Measurements from ENCODE around the gene KRT86. TPM values are rescaled to one million over a fixed set of nuclear protein-coding genes. Genes with fewer than 3 reads are reported as not detected.
A peak's percentile ranks its signal among the peaks of the same experiment; 100 is the strongest.
"Not testable (repeated sequence)": the region's sequence is repeated elsewhere in the genome, so short reads cannot be mapped to it uniquely, and the experiment has no call there.

Gene KRT86
- polyA plus RNA-seq, 3 donors = not detected

DNA sequence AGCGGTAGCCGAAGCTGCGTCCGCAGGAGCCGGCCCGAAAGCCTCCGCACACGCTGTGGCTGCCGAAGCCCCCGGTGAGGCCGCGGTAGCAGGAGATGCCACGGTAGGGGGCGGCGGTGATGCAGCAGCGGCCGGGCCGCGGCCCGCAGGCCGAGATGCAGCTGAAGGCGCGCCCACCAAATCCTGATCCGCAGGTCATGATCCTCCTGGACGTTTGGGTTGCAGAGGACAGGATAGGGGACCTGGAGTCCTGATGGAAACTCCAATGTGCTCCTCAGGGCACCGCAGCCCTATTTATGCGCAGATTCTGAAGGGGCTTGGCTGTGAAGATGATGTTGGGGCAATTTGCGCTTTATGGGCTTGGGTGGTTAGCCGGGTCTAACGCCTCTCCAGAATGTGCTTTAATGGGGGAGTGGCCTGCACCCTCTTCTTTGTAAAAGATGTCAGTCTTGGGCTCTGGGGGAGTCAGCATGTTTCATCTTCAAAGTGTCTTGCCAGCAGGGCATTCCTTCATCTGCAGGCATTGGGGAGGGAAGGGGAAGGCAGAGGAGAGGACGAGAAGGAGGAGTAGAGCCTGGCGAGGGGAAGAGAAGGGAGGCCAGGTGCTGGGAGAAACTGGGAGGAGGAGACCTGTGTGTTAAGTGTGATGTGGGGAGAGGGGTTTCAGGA is 17.0 kb downstream of the KRT86 start, which contains the start of gene KRT81:
Gene KRT81 (minus strand): TSS at position 268 of the 669 bp plus-strand sequence. CDS start 69 bp downstream, at position 199.
- no peak for DNase-seq

DNA sequence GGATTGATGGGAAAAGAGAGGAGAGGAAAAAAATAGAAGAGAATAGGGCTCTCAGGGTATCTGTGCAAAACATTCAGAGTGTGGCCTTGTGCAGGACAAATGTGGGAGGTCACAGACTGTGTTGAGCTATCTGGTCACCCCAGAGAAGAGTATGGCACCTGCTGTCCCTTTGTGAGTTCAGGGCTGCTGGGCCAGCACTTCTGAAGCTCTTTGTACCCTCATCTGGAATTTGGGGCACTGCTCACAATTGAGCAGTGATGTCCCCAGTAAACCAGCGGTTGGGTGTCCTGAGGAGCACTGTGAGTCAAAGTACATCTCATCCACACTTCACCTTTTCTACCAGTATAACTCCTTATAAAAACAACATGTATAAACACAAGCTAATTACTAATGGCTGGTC is 19.5 kb downstream of the KRT86 start:
- no peak for DNase-seq

DNA sequence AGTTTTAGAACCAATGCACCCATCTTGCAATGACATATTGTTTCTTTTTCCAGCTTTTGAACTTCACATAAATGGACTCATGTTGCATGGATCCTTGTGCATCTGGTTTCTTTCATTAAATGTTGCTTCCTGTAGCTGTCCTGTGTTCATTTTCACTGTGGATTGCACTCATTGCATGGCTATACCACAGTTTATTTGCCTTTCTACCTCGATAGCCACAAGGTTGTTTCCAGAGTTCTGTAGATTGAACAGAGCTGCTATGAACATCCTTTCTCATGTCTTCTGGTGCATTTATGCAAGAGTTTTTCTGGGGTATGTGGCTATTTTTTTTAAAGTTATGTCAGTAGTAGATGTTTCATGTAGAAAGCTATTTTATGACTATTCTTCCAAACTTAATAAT is 20.4 kb downstream of the KRT86 start:
- no peak for DNase-seq

DNA sequence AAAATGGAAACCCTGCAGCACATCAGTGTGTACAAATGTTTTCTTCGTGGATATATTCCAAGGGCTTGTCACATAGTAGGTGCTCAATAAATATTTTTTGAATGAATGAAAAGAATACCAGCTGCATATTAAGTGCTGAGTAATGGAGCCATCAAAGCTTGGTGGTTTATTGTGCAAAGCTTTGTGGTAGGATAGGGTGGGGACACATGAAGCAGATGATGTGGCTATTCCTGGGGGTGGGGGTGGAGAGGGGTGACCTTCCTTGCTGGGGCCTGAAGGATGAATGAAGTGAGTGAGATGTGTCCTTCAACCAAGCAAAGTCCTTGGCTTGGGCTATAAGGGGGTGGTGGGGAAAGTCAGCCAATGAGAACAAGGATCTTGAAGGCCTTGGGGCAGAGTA is 21.2 kb downstream of the KRT86 start:
- no peak for DNase-seq

DNA sequence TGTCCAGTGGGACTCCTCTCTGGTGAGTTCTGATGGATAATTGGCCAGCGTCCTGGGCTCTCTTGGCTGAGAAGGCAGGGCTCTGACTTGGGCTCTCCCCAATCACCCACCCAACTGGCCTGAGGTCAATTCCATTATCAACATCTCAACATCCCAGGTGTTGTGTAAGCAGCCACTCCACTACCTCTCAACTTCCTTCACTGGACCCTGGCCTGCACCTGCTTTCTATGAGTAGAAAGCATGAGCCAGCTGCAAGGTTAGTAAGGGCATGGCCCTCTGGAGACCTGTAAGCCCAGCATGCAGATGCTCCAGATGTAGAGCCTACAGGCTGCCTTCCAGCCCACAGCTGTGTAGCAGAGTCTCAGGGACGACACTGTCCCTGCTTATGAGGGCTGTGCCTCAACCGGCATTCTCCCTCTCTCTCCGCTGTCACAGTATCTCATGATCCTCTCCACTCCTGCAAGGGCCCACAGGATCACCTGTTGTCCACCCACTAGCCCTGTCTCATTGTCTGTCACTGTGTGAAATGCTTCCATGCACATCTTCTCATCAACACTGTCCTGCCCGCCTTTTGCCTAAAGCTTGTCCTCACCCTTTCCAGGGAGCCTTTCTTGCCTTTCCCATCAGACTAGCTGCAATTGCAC is 22.2 kb downstream of the KRT86 start:
- DNase-seq = no peak

DNA sequence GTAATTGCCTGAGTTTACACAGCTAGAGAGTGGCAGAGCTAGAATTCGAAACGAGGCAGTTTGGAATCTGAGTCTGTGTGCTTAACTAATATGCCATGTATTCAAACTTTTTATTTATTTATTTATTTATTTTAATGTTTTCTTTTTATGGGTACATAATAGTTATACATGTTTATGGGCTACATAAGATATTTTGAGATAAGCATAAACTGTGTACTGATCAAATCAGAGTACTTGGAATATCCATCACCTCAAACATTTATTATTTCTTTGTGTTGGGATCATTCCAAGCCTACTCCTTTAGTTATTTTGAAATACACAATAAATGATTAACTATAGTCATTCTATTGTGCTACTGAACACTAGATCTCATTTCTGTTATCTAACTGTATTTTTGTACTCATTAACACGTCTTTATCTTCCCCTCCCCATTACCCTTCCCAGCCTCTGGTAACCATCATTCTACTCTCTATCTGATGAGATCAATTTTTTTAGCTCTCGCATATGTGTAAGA is 24.3 kb downstream of the KRT86 start:
- DNase-seq = no peak

DNA sequence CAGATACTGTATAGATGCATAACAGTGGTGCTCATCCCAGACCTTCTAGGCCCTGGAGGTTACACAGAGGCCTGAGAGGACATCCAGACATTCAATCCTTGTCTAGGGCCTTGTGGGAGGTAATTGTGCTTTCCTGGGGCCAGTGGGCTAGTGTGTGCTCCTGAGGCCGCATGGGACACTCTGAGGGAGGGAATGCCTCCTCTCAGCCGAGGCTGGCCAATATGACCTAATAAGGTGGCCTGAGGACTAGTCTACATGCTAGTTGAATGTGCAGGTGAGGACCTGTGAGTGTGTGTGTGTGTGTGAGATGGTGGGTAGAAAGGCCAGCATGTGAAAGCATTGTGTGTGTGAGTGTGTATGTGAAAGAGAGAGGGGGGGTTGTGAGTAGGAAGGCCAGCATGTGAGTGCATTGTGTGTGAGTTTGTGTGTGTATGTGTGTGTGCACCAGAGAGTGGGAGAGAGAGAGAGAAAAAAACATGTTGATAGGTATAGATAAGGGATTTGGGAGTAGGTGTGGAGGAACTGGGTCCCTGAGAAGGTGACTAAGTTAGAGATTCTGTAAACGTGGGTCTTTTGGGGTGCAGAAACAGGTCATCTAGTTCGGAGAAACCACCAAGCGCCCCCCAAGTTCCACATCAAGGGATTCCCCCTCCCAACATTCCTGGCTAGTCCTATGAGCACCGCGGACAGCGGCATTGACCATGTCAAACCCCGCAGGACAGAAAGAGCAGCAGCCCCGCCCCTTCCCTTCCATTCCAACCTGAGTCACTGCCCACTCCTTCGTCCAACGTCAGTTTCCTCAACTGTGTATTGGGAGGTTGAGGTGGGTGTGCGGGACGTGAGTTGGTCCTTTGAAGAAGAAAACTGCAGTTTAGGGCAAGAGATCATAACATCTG is 26.6 kb downstream of the KRT86 start:
- no peak for DNase-seq

DNA sequence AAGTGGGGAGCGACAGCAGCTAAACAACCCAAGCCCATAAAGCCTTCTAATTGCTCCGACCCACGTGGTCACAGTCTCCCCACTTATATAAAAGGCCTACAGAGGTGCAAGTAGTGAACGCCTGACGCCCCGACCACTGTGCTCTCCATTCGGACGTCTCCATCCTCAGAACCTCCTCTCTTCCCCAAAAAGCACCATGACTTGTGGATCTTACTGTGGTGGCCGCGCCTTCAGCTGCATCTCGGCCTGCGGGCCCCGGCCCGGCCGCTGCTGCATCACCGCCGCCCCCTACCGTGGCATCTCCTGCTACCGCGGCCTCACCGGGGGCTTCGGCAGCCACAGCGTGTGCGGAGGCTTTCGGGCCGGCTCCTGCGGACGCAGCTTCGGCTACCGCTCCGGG is 27.3 kb downstream of the KRT86 start:
- DNase-seq = not testable (repeated sequence)

DNA sequence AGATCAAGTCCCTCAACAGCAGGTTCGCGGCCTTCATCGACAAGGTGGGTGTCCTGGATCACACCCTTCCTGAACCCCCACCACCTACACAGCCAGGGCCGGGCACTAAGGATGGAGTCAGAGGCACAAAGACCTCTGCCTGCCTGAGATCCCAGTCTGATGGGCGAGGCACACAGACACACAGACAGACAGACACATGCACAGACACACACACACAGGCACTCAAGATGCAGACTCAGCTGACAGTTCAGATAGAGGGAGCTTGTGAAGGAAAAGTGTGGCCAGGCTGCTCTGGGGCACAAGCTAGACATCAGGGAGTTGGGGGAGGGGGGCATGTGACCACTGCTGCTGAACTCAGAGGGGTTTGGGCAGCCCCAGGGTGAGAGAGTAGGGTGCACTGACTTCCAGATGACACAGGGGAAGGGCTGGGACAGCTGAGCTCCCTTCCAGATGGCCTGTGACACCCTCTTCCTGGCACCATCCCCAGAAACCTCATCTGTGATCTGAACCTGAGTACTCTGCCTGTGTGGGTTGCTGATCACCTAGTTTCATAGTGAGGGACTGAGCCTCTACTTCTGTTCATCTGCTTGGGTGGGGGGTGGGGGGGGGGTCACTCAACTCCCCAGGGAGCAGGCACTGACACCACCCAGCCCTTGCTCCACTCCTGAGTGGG is 27.9 kb downstream of the KRT86 start:
- not testable (repeated sequence) for DNase-seq

DNA sequence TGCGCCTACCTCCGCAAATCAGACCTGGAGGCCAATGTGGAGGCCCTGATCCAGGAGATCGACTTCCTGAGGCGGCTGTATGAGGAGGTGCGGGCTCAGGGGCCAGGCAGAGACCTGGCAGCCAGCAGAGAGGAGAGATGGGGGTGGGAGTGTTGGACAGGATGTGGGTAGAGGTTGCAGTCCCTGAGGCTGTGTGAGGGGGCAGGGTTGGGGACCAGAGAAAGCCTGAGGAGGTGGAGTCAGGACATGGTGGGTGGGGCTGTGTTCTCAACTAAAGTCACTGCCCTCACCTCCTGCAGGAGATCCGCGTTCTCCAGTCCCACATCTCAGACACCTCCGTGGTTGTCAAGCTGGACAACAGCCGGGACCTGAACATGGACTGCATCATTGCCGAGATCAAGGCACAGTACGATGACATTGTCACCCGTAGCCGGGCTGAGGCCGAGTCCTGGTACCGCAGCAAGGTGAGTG is 30.5 kb downstream of the KRT86 start:
- DNase-seq = not testable (repeated sequence)

DNA sequence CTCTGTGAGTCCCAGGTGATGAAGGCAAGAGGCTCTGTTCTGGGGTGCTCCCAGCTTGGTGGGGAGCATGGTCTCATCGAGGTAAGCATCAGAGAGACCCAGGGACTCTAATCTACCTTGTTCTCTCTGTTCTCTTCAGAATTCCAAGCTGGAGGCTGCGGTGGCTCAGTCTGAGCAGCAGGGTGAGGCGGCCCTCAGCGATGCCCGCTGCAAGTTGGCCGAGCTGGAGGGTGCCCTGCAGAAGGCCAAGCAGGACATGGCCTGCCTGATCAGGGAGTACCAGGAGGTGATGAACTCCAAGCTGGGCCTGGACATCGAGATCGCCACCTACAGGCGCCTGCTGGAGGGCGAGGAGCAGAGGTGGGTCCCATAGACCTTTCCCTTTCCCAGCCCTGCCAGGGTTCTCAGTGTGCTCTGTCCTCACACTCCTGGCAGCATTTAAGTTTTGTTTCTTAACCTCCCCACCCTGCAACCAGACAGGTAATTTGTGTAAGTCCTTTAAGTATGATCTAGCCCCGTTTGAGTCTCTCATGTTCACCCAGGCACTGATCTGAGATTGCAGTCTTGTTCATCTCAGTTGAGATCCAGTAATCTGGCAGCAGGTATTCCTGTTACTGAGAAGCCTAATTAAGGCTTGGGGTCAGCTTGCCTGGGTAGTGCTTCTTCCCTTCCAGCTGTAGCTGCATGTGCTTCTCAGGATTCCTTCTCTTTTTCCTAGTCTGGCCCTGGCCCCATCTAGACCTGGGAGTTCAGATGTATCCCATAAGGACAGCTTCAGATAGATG is 31.7 kb downstream of the KRT86 start:
- DNase-seq = no peak

DNA sequence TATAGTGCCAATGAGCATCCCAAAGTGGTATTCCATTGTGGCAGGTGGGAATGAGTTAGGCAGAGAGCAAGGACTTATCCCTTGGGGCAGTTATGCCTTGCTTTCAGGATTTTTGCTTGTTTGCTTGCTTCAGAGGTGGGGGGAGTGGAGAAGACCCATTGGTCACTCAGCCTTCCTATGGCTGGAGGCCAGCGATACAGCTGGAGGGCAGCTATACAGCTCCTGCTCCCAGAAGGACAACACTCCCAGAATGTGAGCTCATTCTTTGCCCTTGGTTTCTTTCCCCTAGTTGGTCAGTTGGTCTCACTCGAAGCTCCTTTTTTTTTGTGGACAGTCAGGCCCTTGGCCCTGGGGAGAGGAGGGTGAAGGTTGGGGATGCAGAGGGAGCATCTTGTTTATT is 32.3 kb downstream of the KRT86 start:
- DNase-seq = no peak

DNA sequence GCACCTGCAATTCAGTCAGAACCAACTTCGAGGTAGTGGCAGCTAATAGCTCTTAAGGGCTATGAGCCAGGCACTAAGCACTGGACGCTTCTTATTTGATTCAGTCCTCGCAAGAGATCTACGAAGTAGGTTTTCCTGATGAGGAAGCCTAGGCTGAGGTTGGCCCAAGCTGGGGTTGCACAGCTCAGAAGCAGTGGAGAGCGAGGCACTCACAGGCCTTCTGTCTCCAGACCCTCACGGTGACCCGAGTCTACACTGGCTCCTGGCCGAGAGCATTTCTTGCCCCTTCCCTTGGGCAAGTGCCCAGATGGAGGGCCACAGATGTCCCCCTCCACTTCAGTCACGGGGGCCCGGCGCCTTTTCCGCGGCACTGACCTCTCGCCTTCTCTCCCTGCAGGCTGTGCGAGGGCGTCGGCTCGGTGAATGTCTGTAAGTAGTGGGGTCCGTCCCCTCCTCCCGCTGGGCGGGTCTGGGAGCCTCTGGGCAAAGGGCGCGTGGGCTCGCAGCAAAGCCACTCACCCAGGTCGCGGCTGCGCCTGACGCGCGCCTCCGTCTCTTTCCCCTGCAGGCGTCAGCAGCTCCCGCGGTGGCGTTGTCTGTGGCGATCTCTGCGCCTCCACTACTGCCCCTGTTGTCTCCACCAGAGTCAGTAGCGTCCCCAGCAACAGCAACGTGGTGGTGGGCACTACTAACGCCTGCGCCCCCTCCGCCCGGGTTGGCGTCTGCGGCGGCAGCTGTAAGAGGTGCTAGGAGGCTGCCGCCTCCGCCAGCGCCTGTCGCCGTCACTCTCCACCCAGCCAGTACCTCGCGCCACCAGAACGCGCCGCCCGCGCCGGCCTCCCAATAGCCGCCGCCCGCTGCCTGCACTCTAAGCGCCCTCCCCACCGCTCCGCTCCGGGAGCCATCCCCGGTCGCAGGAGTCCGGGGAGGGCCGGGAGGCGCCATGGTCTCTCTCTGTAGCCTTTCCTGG is 33.7 kb downstream of the KRT86 start:
- peak; percentile 69 for DNase-seq

DNA sequence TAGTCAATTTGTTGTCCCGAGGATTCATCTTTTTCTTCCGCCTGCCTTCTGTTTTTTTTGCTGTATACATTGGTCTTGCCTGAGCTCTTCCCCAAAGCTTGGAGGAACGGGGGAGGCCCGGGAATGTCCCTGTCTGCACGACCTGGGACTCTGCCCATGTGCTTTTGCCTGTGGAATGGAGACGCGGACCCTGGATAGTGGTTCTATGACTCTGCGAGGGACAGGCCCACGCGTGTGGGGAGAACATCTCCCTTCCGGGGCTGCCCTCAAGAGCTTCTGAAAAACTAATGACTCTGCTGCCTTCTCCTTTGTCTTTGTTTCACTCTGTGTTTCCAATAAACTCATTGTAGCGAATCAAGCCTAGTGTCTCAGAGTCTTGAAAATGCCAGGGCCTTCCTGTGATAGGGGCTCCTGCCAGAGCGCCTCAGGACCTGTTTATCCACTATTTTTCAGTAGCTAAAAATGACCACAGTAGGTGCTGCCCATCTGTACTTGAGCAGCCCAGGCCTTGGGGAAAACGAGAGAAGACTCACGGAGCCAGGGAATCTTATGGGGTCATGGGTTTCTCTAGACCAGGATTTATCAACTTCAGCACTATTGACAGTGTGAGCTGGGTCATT is 34.5 kb downstream of the KRT86 start:
- DNase-seq = no peak

DNA sequence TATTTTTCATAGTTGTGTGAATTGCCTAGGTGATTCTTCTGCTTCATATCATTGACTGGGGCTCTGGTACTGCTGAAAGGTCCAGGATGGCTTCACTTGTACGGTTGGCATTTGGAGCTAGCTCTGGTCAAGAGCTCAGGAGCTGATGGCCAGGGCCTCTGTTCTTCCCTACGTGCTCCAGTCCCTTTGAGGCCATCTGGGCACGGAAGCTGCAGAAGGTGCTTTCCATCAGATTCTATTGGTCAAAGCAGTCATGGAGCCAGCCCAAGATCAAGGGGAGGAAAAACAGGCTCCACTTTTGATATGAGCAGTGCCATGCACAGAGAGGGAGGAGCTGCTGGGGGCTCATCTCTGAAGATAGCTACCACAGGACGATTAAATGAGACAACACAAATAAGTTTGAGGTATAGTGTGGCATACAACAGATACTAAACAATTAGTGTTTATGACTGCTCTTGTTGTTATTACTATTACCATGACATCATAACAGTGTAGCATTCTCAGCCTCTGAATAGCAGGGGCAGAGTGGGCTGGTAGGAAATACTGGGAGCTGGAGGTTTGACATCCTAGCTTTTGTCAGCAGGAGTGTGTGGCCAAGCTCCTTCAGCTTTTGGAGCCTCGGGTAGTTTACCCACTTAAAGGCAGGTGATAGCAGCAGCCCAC is 36.3 kb downstream of the KRT86 start:
- DNase-seq = no peak

DNA sequence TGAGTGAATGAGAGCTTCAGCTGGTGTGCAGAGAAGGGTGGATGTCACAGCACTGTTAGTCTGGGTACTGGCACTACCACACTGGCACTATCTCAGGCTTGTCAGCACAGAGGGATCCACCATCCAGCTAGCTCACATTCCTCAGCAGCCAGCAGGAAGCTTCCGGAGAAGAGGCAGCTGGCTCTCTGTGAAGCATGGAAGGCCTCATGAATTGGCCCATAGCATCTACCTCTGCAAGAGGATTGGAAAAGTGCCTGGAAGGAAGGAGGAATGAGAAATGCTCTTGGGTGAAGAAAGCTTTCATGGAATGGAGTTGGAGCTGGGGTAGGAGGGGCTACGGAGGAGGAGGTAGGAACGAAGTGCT is 36.8 kb downstream of the KRT86 start:
- DNase-seq = no peak

DNA sequence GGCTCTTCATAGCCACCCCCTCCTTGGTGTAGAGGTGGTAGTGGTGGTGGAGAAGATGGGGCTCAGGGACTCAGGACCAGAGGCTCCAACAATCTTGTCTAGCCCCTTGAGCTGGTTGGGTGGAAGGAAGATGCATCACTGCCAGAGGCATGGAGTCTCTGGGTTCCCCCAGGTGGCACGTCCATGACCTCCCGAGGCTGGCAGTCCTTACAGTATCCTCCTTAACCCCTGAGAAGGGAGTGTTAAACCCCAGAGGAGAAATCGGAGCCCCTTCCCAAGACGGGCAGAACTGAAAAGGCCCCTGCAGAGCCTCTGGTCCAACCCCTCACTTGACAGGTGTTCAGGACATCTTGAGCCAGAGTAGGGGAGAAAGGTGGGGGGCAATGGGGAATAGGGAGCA is 37.6 kb downstream of the KRT86 start:
- DNase-seq = no peak

DNA sequence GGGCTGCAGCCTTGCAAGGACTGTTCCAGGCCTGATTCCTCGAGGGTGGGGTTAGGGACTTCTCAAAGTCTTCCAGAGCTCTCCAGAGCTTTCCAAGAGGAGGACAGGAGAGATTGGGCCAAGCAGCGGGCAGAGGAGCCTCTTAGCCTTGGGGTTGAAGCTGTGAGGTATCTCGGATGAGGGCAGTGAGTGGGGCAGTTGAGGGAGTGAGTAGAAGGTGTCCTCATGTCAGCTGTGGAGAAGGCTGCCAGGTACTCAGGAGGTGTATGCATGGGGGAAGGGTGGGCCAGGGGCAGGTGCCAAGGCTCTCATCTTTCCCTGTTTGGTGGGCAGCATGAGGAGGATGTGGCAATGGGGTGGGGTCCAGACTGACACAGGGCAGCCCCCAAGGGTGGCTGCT is 39.0 kb downstream of the KRT86 start:
- no peak for DNase-seq

DNA sequence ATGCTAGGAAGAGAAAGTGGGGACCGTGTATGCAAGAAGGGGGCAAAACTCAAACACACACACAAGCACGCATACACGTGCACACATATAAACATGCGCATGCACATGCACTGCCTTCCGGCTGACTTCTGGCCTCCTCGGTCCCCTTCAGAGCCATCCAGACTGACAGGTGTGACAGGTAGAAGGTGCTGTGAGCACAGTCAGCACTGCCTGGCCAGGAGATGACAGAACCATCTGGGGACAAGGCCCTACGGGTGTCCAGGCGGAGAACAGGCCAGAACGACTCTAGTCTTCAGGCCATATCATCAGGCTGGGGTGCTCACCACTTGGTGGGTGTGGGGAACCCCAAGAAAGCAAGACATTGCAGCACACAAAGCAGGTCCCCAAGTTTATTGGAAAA is 39.5 kb downstream of the KRT86 start:
- no peak for DNase-seq
